ENCODE data around the gene ARHGEF18. TPM values are rescaled to one million over a fixed set of nuclear protein-coding genes. Genes with fewer than 3 reads are reported as not detected.
"Not testable (repeated sequence)": the region's sequence is repeated elsewhere in the genome, so short reads cannot be mapped to it uniquely, and the experiment has no call there.

The ARHGEF18 gene
- total RNA-seq, 1 donor from 2014 or later, result 8.3 TPM

DNA sequence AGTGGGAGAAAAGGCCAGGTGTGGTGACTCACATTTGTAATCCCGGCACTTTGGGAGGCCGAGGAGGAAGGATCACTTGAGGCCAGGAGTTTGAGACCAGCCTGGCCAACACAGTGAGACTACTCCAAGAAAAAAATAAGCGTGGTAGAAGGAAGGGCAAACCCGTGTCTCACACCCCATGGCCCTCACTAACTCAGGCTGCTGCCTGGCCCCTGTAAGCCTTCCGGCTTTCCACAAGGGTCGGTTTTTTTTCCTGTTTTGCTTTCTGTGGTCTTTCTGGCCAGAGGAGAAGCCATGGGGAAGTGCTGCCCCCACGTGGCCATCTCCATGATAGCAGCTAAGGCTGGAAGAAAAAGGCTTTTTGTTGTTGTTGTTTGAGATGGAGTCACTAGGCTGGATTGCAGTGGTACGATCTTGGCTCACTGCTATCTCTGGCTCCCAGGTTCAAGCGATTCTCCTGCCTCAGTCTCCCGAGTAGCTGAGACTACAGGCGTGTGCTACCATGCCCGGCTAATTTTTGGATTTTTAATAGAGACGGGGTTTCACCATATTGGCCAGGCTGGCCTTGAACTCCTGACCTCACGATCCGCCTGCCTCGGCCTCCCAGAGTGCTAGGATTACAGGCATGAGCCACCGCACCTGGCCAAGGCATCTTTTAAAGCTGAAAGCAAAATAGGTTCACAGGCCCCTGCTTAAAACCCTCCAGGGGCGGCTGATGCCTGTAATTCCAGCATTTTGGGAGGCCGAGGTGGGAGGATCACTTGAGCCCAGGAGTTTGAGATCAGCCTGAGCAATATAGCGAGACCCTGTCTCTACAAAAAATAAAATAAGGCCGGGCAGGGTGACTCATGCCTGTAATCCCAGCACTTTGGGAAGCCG, 7.5 kb upstream of the ARHGEF18 start:
- H3K4me1 ChIP-seq, result peaks cover 14% of the 10 kb centered on the region
- TF ChIP-seq CTCF (IDR thresholded peaks at IDR 0.05; ENCODE audit: borderline replicate concordance), result peak; percentile 96
- peaks cover 9% of the 10 kb centered on the region for H3K27me3 ChIP-seq (ENCODE audit: low read depth)
- no peaks in the 10 kb centered on the region for H3K9me3 ChIP-seq (replicated peaks)
- intact Hi-C loops (cut with micrococcal nuclease), result loop anchor here (2.0 kb wide), 1 partner anchor 238 kb away; no protein-coding TSS in a partner anchor
- no peak overlapping the region for H3K4me3 ChIP-seq
- no peak overlapping the region for H3K27ac ChIP-seq (replicated peaks)
- no peaks in the 10 kb centered on the region for H3K36me3 ChIP-seq
- peak; percentile 82 for DNase-seq

DNA sequence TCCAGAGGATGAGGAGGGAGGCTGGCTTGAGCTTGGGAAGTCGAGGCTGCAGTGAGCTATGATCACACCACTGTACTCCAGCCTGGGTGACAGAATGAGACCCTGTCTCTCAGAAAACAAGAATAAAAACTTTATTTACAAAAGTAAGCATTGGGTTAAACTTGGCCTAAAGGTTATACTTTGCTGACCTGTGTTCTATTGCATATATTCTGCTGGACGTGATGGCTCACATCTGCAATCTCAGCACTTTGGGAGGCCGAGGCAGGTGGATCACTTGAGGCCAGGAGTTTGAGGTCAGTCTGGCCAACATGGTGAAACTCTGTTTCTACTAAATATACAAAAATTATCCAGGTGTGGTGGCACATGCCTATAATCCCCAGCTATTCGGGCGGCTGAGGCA, 6.6 kb upstream of the ARHGEF18 start:
- intact Hi-C loops (cut with micrococcal nuclease), result no loop called here
- no peaks in the 10 kb centered on the region for H3K9me3 ChIP-seq (replicated peaks)
- DNase-seq, result no peak
- no peaks in the 10 kb centered on the region for H3K36me3 ChIP-seq
- H3K27ac ChIP-seq (replicated peaks), result no peak overlapping the region
- H3K27me3 ChIP-seq (ENCODE audit: low read depth), result peaks cover 9% of the 10 kb centered on the region
- peaks cover 5% of the 10 kb centered on the region for H3K4me1 ChIP-seq
- no peak overlapping the region for H3K4me3 ChIP-seq
- TF ChIP-seq CTCF (IDR thresholded peaks at IDR 0.05; ENCODE audit: borderline replicate concordance), result no peak

DNA sequence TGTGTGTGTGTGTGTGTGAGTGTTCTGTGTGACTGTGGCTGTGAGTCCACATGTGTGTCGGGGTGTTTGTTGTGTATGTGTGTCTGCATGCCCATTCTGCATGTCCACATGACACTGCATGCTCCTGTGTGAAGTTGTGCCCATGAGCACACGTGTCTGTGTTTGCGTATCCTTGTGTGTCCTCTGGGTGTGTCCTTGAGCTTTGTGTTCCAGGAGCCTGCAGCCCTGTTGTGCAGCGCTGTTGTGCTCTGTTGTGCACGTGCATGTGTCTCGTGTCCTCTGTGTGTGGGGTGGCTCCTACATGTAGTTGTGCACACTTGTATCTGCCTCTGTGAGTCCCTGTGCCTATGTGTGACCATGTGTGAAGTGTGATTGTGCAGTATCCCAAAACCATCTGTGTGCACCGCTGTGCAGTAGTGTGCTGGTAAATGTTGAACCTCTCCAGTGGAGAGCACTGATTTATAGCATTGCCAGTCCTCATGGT, 2.2 kb upstream of the ARHGEF18 start:
- TF ChIP-seq CTCF (IDR thresholded peaks at IDR 0.05; ENCODE audit: borderline replicate concordance), result no peak
- Histone ChIP-seq H3K27me3 (ENCODE audit: low read depth) (peaks cover 26% of the 10 kb centered on the region), H3K36me3 (no peaks in the 10 kb centered on the region), H3K4me3 (no peak overlapping the region), H3K4me1 (no peaks in the 10 kb centered on the region), H3K27ac (replicated peaks) (no peak overlapping the region), H3K9me3 (replicated peaks) (peaks cover 6% of the 10 kb centered on the region)
- no peak for DNase-seq
- intact Hi-C loops (cut with micrococcal nuclease), result no loop called here

GRCh38 chr19:7346997-7347396, 1.7 kb upstream of the ARHGEF18 start:
- DNase-seq; intact Hi-C loops (cut with micrococcal nuclease); H3K36me3 ChIP-seq; H3K4me3 ChIP-seq; H3K27ac ChIP-seq (replicated peaks); H3K4me1 ChIP-seq: not testable (repeated sequence)
- peaks cover 11% of the 10 kb centered on the region for H3K9me3 ChIP-seq (replicated peaks)
- peaks cover 26% of the 10 kb centered on the region for H3K27me3 ChIP-seq (ENCODE audit: low read depth)

- Histone ChIP-seq H3K4me3 (no peak overlapping the region), H3K9me3 (replicated peaks) (peaks cover 14% of the 10 kb centered on the region), H3K27ac (replicated peaks) (no peak overlapping the region), H3K36me3 (no peaks in the 10 kb centered on the region), H3K27me3 (ENCODE audit: low read depth) (peaks cover 23% of the 10 kb centered on the region), H3K4me1 (no peaks in the 10 kb centered on the region)
- intact Hi-C loops (cut with micrococcal nuclease), result no loop called here
- DNase-seq, result no peak
- TF ChIP-seq CTCF (IDR thresholded peaks at IDR 0.05; ENCODE audit: borderline replicate concordance), result no peak
Observed at GRCh38 chr19:7349231-7349591, 474 bp downstream of the ARHGEF18 start.
